Measurements from ENCODE around the gene TRMT61B.

- no peak for TF ChIP-seq CTCF (IDR thresholded peaks at IDR 0.05)
- TF ChIP-seq EZH2 (IDR thresholded peaks at IDR 0.05; ENCODE audit: borderline replicate concordance, insufficient read depth, low read depth, low read length, poor library complexity, severe bottlenecking), result no peak
Observed at GRCh38 chr2:28801726-28802125, 68.4 kb downstream of the TRMT61B start.
